GM21528 (cell line): ENCODE results near the gene PROKR1.
A peak's percentile ranks its signal among the peaks of the same experiment; 100 is the strongest.
"Not testable (repeated sequence)": the region's sequence is repeated elsewhere in the genome, so short reads cannot be mapped to it uniquely, and the experiment has no call there.

Experiments
- ATAC-seq: cut with Tn5 transposase; IDR thresholded peaks from one replicate; pipeline ENCODE4 v1.9.1; 2021; ENCODE audit warnings: mild to moderate bottlenecking, moderate library complexity; ENCODE audit not compliant: unreplicated experiment, low FRiP score

Gene PROKR1

GRCh38 chr2:68643011-68643873 is at the start of gene PROKR1:
PROKR1 (plus strand) TSS chr2:68643579; CDS start chr2:68645822, 2,243 bp downstream.
- ATAC-seq = no peak

- ATAC-seq = no peak
Observed at GRCh38 chr2:68594041-68594440, 49.3 kb upstream of the PROKR1 start.

GRCh38 chr2:68594674-68595492 is 48.5 kb upstream of the PROKR1 start:
- ATAC-seq = peak; percentile 64

- ATAC-seq = not testable (repeated sequence)
Observed at GRCh38 chr2:68595493-68595785, 47.9 kb upstream of the PROKR1 start.

- not testable (repeated sequence) for ATAC-seq
Observed at GRCh38 chr2:68600495-68600894, 42.9 kb upstream of the PROKR1 start.

- ATAC-seq = no peak
Observed at GRCh38 chr2:68603059-68603458, 40.3 kb upstream of the PROKR1 start.

GRCh38 chr2:68604077-68604476 is 39.3 kb upstream of the PROKR1 start:
- no peak for ATAC-seq

GRCh38 chr2:68605939-68606338 is 37.4 kb upstream of the PROKR1 start:
- no peak for ATAC-seq

GRCh38 chr2:68606759-68607158 is 36.6 kb upstream of the PROKR1 start:
- ATAC-seq = no peak

GRCh38 chr2:68607837-68608236 is 35.5 kb upstream of the PROKR1 start:
- ATAC-seq = no peak

GRCh38 chr2:68612765-68613519 is 30.4 kb upstream of the PROKR1 start:
- ATAC-seq = no peak

- no peak for ATAC-seq
Observed at GRCh38 chr2:68620772-68621171, 22.6 kb upstream of the PROKR1 start.

GRCh38 chr2:68623820-68624219 is 19.6 kb upstream of the PROKR1 start:
- no peak for ATAC-seq

- ATAC-seq = no peak
Observed at GRCh38 chr2:68627615-68628014, 15.8 kb upstream of the PROKR1 start.

GRCh38 chr2:68632021-68632420 is 11.4 kb upstream of the PROKR1 start:
- no peak for ATAC-seq

- ATAC-seq = no peak
Observed at GRCh38 chr2:68637047-68637446, 6.3 kb upstream of the PROKR1 start.

- no peak for ATAC-seq
Observed at GRCh38 chr2:68643874-68644485, 601 bp downstream of the PROKR1 start.

- no peak for ATAC-seq
Observed at GRCh38 chr2:68645523-68645922, 2.1 kb downstream of the PROKR1 start.

- ATAC-seq = no peak
Observed at GRCh38 chr2:68646303-68646702, 2.9 kb downstream of the PROKR1 start.

GRCh38 chr2:68650645-68651044 is 7.3 kb downstream of the PROKR1 start:
- no peak for ATAC-seq

- ATAC-seq = no peak
Observed at GRCh38 chr2:68653034-68653433, 9.7 kb downstream of the PROKR1 start.
